ENCODE data around the gene TLNRD1. TPM values are rescaled to one million over a fixed set of nuclear protein-coding genes. Genes with fewer than 3 reads are reported as not detected.

The TLNRD1 gene
- total RNA-seq, 1 experiment from 2014 or later = 19.3 TPM

DNA sequence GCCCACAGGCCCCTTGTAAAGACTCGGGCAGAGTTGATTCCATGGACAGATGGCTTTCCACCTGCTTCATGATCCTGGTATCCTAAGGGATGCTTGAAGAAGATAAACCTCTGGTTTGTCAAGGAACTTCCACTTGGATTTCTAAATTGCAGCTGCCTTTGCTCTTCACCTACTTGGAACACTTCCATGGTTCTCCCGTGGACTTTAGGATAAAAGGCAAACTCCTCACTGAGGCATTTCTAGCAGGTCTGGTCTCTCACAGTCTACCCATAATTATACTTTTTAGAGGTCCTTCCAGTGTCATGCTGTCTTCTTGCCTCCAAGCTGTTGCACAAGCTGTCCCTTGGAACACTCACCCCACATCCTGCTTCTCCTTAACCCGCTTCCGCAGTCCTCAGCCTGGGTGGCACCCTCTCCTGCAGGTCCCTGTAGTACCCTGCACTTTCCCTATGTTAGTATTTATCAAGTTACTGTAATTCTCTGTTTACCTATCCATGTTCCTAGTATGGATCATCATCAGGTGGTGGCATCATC is 12.7 kb downstream of the TLNRD1 start:
- no peak overlapping the region for H2BK5ac ChIP-seq (ENCODE audit: insufficient read length, low read length)
- no peaks in the 10 kb centered on the region for H4K20me1 ChIP-seq (ENCODE audit: control insufficient read depth, insufficient read depth, insufficient read length)
- H3K4me1 ChIP-seq (ENCODE audit: insufficient read depth, low read length) = no peaks in the 10 kb centered on the region
- no peak overlapping the region for H3K4me2 ChIP-seq (ENCODE audit: insufficient read depth, insufficient read length, low read length)
- H3K9me3 ChIP-seq (ENCODE audit: control insufficient read depth, low read depth, low read length) = no peaks in the 10 kb centered on the region
- peaks cover 0 to 7% of the 10 kb centered on the region in 2 experiments; a peak in 2 of 4 replicates for H3K4me1 Mint-ChIP-seq
- no peak overlapping the region for H3K4me3 Mint-ChIP-seq
- TF ChIP-seq CTCF (conservative IDR thresholded peaks at IDR 0.05) = no peak
- H3T11ph ChIP-seq (ENCODE audit: low read length) = no peak overlapping the region
- no peaks in the 10 kb centered on the region; a peak in 1 of 7 replicates for H3K36me3 Mint-ChIP-seq (ENCODE audit: insufficient read depth in 1 of 3, low read depth in 3 of 3)
- no peak overlapping the region for H4K5ac ChIP-seq (ENCODE audit: insufficient read length, low read depth, low read length)
- H3K9me3 Mint-ChIP-seq = no peaks in the 10 kb centered on the region
- no CpG with 5 or more reads among the region's 4 CpGs for WGBS (ENCODE audit: extremely low coverage, insufficient read length, low lambda C conversion rate)
- H3K4ac ChIP-seq (ENCODE audit: low read depth, low read length) = no peak overlapping the region
- H2BK15ac ChIP-seq (ENCODE audit: low read depth, low read length) = no peak overlapping the region
- H3K56ac ChIP-seq (ENCODE audit: insufficient read length, low read depth, low read length) = no peak overlapping the region
- no peaks in the 10 kb centered on the region for H3K23me2 ChIP-seq (ENCODE audit: insufficient read length, low read depth, low read length, poor library complexity, severe bottlenecking)
- H2AFZ ChIP-seq (ENCODE audit: low read length) = no peak overlapping the region
- H4K91ac ChIP-seq (ENCODE audit: insufficient read length, low read depth, low read length) = no peak overlapping the region
- no peak overlapping the region for H3K27ac ChIP-seq (ENCODE audit: insufficient read length, low read depth, low read length)
- no peaks in the 10 kb centered on the region for H3K79me2 ChIP-seq (ENCODE audit: insufficient read depth, low read length)
- H3K18ac ChIP-seq (ENCODE audit: insufficient read length, low read depth, low read length) = no peak overlapping the region
- no peak overlapping the region for H3K9ac ChIP-seq (ENCODE audit: extremely low read depth, insufficient read length, low read length)
- H3K27ac Mint-ChIP-seq = no peak overlapping the region; a peak in 1 of 7 replicates
- no peaks in the 10 kb centered on the region for H3K27me3 ChIP-seq (ENCODE audit: insufficient read depth, low read length)
- no peak overlapping the region for H2BK12ac ChIP-seq (ENCODE audit: insufficient read length, low read depth, low read length)
- H2AK5ac ChIP-seq (ENCODE audit: insufficient read length, low read length) = no peak overlapping the region
- H4K8ac ChIP-seq (replicated peaks; ENCODE audit: insufficient read length, low read depth, low read length) = no peak overlapping the region
- H3K14ac ChIP-seq (ENCODE audit: insufficient read depth, low read length) = no peak overlapping the region
- no peak overlapping the region for H3K23ac ChIP-seq (ENCODE audit: insufficient read length, low read depth, low read length)
- DNase-seq = no peak
- H3K79me1 ChIP-seq (ENCODE audit: insufficient read depth, low read depth, low read length, poor library complexity, severe bottlenecking) = no peaks in the 10 kb centered on the region
- H3K27me3 Mint-ChIP-seq (ENCODE audit: low read depth) = no peaks in the 10 kb centered on the region; the same call in 1 of the 2 replicates
- no peak overlapping the region for H2BK20ac ChIP-seq (ENCODE audit: low read depth, low read length, poor library complexity, severe bottlenecking)
- no peak overlapping the region for H2BK120ac ChIP-seq (ENCODE audit: low read depth, low read length, poor library complexity, severe bottlenecking)
